ENCODE results near the gene ACOT4.
"Not testable (repeated sequence)": the region's sequence is repeated elsewhere in the genome, so short reads cannot be mapped to it uniquely, and the experiment has no call there.

ACOT4 gene

DNA sequence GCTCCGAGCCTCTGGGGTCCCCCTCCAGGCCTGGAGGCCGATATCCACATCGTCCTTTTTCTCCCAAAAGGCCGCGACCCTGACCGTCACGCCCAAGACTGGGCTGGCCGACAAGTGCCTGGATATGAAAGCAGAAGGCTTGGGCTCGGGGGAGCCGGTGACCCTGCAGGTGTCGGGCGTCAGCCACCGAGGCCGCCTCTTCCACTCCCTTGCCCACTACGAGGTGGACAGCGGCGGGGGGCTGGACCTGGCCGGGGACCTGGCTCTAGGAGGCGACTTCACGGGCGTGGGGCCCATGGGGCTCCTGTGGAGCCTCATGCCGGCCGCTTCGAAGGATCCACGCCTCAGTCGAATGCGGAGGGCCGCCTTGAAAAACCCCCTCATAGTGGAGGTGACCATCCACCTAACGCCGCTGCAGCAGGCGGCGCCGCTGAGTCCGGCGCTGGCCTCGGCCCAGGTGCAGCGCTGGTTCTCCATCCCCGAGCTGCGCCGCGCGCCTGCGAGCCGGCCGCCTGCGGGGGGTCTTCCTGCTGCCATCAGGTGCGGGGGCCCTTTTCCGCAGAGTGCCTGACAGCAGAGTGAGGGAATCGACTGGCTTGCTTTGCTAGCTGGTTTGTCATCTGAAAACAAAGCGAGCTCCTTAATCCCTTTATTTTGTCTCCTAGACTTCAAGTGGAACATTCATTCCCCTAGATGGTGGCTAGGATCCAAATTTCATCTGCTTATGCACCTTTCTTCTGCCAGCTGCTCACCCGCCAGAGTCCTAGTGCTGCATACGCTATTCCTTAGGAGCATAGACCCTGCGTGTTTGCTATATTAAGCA, 42.5 kb downstream of the ACOT4 start:
- DNase-seq = peak; percentile 62

DNA sequence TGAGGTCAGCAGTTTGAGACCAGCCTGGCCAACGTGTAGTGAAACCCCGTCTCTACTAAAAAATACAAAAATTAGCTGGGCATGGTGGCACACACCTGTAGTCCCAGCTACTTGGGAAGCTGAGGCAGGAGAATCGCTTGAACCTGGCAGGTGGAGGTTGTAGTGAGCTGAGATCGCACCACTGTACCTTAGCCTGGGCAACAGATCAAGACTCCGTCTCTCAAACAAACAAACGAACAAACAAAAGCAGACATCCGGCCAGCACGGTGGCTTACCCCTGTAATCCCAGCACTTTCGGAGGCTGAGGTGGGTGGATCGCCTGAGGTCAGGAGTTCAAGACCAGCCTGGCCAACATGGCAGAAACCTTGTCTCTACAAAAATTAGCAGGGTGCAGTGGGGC, 44.7 kb downstream of the ACOT4 start:
- not testable (repeated sequence) for DNase-seq

DNA sequence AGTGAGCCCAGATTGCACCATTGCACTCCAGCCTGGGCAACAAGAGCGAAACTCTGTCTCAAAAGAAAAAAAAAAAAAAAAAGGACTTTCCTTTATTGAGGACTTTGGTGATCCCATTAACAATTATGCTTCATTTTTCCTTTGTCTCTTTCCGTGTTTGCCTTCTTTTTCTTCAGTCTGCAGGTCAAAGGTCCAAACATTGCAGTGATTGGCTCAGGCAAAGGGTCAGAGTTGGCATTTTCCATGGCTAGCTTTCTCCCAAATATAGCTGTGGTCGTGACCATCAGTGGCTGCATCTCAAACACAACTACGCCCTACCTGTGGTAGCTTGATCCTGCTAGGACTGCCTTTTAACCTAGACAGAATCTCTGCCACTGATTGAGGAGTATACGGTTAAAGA, 46.2 kb downstream of the ACOT4 start:
- DNase-seq = no peak

DNA sequence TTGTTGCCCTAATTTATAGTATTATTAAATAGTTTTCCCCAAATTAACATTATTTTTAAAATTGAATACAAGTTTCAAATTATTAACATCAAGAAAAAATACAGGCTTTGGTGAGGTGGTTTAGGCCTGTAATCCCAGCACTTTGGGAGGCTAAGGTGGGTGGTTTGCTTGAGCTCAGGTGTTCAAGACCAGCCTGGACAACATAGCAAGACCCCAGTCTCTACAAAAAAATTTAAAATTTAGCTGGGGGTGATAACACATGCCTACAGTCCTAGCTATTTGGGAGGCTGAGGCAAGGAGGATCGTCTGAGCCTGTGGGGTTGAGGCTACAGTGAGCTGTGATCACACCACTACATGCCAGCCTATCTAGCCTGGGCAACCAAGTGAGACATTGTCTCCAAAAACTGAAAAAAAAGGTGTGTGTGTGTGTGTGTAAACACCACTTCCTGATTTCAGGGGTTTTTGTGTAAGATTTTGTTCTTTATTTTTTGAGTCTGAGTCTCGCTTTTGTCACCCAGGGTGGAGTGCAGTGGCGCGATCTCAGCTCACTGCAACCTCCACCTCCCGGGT, 49.2 kb downstream of the ACOT4 start:
- DNase-seq = no peak

DNA sequence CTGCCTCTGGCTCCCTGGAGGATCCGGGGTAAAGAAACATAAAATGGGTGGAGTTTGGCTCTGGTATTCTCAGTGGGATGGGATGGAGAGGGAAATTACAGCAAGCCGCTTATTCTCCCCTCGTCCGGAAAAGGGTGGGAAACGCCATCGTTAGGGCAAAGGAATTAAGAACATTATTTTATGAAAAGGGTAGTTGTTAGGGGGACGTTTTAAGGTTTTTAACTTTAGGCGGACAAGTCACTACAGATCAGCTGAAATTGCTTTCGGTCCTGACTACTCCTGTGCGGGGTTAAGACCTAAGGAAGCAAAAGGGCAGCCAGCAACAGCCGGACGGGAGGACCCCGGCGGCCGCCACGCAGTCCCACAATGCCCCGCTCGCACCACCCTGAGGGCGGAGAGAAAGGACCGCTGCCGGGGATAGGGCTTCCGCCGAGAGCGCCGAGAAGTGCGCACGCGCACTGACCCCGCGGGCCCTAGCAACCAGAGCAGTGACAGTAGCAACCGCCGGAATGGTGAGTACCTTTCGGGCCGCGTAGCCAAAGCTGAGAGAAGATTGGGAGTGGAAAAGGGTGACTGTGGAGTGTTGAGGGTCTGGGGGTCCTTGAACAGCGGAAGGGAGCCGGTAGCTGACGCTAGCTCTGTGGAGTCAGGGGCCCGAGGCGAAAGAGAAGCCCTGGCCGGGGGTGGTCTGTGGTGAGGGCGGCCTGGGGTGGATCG, 53.0 kb downstream of the ACOT4 start, which contains the start of gene DNAL1:
TSS of gene DNAL1 (plus strand) at position 456 of the 717 bp plus-strand sequence. CDS start at position 510, 54 bp downstream.
- DNase-seq = peak; percentile 99

DNA sequence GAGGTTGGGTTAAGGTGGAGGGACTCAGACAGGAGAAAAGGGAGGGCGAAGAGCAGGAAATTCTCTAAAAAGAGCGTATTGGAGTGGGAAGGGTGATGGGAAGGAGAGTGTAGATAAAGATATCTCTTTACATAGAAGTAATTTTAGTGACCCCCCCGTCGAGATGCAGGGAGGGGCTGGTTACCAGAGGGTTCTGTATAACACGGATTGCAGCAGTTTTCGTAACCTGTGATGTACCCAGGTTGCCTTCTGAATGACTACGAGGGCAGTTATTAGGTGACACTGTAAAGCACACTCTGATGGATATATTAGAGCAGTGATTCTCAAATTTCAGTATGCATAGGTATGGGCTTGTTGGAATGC, 53.6 kb downstream of the ACOT4 start:
- no peak for DNase-seq
